ENCODE results near the gene RAI1.

- TF ChIP-seq CTCF (IDR thresholded peaks at IDR 0.05 in 8 of 11, conservative IDR thresholded peaks at IDR 0.05 in 3 of 11) (no peak), POLR2A (IDR thresholded peaks at IDR 0.05) (no peak)
Measured at GRCh38 chr17:17719199-17719940, 38.1 kb downstream of the RAI1 start.

Measured in spleen (tissue), 7 donors.